Fibroblast of pulmonary artery (primary cell): ENCODE results near the gene SOHLH2.

Source experiments
- DNase-seq: peaks from one replicate; pipeline ENCODE4 v3.0.0-alpha.2; 2010; ENCODE audit warnings: low read depth
- H3K4me3 ChIP-seq: replicated peaks from 2 replicates; pipeline ENCODE4 v1.5.1; 2011; ENCODE audit warnings: low read depth, mild to moderate bottlenecking, control low read depth, low read length, moderate library complexity
- TF ChIP-seq, protein P1 (sequence below): IDR thresholded peaks from 2 replicates; pipeline ENCODE4 v1.5.1; 2011; ENCODE audit warnings: mild to moderate bottlenecking, control low read depth, low read length, inconsistent platforms; ENCODE audit errors: missing control alignments

The SOHLH2 gene

DNA sequence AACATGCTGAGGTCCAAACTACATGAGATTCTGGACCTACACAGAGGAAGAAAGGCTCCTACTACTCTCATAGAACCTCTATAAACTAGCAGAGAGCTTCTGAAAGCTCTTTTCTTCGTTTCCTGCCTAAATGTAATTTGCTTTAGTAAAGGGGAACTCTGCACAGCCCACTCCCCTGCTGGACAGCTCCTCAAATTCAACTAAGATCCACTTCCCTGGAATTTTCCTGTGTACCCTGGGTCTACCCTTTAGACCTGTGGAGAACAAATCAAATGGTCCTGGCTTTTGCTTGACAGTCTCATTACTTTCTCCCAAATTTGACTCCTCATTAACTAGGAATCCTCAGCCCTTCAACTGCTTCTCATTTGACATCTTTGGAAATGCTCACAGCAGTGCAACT lies 79.7 kb downstream of the SOHLH2 start:
- H3K4me3 ChIP-seq = no peak overlapping the region
- TF ChIP-seq, protein P1, sequence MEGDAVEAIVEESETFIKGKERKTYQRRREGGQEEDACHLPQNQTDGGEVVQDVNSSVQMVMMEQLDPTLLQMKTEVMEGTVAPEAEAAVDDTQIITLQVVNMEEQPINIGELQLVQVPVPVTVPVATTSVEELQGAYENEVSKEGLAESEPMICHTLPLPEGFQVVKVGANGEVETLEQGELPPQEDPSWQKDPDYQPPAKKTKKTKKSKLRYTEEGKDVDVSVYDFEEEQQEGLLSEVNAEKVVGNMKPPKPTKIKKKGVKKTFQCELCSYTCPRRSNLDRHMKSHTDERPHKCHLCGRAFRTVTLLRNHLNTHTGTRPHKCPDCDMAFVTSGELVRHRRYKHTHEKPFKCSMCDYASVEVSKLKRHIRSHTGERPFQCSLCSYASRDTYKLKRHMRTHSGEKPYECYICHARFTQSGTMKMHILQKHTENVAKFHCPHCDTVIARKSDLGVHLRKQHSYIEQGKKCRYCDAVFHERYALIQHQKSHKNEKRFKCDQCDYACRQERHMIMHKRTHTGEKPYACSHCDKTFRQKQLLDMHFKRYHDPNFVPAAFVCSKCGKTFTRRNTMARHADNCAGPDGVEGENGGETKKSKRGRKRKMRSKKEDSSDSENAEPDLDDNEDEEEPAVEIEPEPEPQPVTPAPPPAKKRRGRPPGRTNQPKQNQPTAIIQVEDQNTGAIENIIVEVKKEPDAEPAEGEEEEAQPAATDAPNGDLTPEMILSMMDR = no peak
- no peak for DNase-seq

DNA sequence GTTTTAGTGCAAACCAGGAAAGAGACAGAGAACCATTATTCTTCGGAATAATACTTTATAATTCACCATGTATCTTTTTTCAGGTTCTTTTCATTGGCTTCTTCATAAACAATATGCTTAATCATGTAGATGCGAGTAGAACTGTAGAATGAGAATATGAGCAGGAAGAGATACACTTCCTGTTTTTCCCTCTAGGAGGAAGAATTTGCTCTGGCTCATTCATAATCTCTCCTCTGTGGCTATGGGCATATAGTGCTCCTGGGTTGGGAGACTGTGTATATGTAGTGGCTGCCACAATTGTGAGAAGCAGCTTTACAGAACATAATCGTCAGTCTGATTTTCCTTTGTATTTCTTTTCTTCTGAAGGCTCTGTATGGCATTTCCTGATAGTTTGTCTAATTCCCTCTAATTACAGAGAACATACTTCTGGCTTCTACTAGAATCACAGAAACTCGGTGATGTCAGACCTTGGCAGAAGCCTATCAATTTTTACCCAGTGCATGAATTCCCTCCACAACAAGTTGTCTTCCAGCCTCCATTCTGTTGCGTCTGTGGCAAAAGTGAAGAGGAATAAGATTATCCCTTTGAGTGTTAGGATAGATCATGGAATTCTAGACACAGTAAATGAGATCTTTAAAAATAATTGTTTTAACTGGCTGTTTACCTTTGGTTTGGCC lies 80.3 kb downstream of the SOHLH2 start:
- TF ChIP-seq, protein P1 = peak; percentile 38
- H3K4me3 ChIP-seq = no peak overlapping the region
- DNase-seq = peak; percentile 40

DNA sequence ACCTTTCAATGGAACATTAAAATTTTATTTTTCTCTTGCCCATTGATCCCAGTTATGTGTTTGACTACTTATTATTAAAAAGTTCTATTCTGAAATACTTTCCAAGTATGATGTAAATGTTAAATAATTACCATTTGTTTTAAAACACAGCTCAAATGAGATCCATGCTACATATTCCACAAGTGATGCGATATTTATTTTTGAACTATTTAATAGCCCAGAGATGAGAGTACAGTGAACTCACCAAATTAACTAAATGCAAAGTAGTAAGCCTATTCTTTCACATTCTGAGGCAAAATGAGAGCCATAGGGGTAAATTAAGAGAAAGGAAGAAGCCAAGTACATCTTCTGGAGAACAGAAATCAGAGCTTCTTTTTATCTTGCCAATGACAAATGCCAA lies 82.0 kb downstream of the SOHLH2 start:
- H3K4me3 ChIP-seq = no peak overlapping the region
- no peak for DNase-seq
- TF ChIP-seq, protein P1 = no peak

DNA sequence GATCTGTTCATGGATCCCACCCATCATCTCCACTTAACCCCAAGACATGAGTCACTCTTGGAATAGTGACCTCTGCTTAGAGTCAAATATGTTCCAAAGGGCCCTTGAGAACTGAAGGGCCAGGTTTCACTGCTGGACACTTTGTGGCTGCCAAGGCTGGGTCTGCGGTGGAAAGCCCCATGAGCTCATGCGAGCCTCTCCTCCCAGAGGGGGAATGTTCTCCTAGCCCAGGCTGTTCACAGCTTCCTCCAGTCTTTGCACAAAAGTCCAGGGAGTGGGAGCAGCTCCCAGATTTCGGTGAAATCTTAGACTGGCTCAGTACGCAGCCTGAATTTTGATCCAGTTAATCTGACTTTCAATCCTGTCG lies 82.4 kb downstream of the SOHLH2 start:
- no peak overlapping the region for H3K4me3 ChIP-seq
- TF ChIP-seq, protein P1 = no peak
- DNase-seq = peak; percentile 66

DNA sequence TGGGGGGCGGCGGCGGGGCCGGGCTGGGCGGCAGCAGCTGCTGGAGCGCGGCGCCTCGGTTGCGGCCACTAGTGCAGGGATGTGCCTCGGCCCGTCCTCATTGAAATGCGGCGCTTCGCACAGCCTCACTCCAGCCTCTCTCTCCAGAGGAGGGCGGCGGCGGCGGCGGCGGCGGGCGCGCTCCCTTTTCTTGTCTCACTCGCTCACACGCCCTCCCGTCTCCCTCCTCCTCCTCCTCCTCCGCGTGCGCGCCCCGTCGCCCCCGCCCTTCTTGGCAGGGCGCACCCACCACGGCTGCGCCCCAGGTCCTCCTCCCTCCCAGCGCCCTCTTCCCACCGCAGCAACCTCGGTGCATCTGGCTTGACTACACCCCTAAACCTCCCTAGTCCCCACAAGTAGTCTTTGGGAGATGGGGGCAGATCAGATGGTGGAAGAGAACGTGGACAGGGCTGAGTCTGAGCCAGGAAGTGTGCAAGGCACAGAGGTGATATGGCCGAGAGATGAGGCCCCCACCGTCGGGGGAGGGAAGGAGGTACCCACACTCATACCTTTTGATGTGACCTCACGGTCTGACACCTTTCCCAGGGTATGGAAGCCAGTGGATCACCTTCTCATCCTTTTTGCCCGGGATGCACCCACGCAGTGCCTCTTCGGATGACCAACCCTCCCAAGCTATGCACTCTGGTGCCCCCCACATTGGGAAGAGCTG lies 83.0 kb downstream of the SOHLH2 start, which contains the start of gene DCLK1:
DCLK1 (minus strand) TSS at position 161 of the 709 bp plus-strand sequence.
- DNase-seq = peak; percentile 39
- TF ChIP-seq, protein P1 = no peak
- H3K4me3 ChIP-seq = peak within 1 kb of the TSS; percentile 54

DNA sequence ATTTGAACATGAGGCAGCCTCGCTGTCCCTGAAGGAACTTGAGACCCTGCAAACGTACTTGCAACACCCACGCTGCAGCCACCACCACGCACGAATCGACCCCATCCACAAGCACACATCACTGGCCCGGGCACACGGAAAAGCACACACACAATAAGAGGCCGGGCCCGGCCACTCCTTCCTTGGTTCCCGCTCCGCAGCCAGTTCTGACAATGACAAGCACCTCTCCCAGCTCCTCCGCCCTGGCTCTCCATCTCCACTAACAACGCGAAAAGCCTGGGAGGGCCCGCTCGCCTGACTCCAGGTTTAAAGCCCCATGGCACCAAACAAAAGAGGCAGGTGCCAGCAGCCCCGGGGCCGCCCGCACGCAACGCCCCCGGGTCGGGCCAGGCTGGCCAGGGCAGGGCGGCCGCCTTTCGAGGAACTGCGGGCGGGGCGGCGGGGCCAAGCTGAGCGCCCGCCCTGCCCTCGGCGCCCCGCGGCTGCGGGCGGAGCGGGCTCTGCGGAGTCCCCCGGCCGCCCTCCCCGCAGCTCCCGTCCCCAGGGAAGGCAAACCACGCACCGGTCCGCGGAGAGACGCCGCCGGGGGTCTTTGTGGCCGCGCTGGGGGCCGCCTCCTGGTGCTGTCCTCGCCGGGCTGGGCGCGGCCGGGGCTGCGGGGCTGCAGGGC lies 83.7 kb downstream of the SOHLH2 start:
- DNase-seq = no peak
- TF ChIP-seq, protein P1 = no peak
- H3K4me3 ChIP-seq = peak overlapping the region; percentile 54
